BE2C (cell line): ENCODE results near the gene CDH23.

Experiments
- DNase-seq: peaks from one replicate; pipeline ENCODE4 v3.0.0-alpha.2; 2020
- H3K27me3 ChIP-seq: fragments of 250-450 bp; sonication (Bioruptor Pico); 2 replicates; pipeline ENCODE4 v1.5.1; 2020; ENCODE audit warnings: mild to moderate bottlenecking
- H3K36me3 ChIP-seq: fragments of 250-450 bp; sonication (Bioruptor Pico); 2 replicates; pipeline ENCODE4 v1.5.1; 2020; ENCODE audit warnings: mild to moderate bottlenecking
- H3K4me1 ChIP-seq: fragments of 250-450 bp; sonication (Bioruptor Pico); 2 replicates; pipeline ENCODE4 v1.5.1; 2020
- H3K4me3 ChIP-seq: 2 replicates; pipeline ENCODE4 v1.5.1; 2011; ENCODE audit warnings: low read depth, low read length
- H3K9me3 ChIP-seq: fragments of 250-450 bp; sonication (Bioruptor Pico); 2 replicates; pipeline ENCODE4 v1.5.1; 2020
- CTCF ChIP-seq: IDR thresholded peaks from 2 replicates; pipeline ENCODE4 v1.5.1; 2012; ENCODE audit warnings: mild to moderate bottlenecking, low read depth, low read length

CDH23 gene

GRCh38 chr10:71467569-71468362 is 71.0 kb downstream of the CDH23 start:
- H3K4me1 ChIP-seq, result no peaks in the 10 kb centered on the region
- no peaks in the 10 kb centered on the region for H3K27me3 ChIP-seq
- DNase-seq, result no peak

DNA sequence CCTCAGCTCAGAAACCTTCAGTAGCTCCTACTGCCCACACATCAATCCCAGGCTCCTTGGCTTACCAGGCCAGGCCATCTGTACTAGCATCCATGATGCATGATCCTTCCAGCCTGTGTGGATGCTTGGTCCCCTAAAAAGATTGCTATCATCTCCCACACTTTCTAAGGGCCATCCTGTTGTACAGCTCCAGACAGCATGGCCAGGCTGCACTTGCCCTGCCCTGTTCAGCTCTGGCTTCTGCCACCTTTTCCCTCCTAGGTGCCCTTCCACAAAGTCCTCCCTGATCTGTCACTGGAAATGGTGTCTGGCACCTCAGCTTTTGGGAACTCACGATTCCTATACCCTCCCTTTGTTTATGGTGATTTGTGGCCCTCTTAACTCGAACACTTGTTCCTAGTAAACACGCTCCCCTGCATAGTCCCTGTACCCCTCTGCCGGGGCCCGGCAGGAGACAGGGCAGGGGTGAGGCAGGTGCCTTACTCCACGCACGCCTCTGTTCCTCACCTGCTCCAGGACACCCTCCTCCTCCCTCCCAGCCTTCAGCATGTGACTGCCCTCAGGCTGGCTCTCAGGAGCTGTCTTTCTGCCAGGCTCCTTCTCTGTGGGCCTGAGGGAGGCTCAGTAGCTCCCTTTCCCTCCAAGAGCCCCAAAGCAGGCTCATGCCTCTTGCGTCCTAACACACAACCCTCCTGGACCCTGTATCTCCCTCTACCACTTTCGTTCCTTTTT is 71.8 kb downstream of the CDH23 start:
- DNase-seq, result no peak
- Histone ChIP-seq H3K4me1 (no peaks in the 10 kb centered on the region), H3K36me3 (no peaks in the 10 kb centered on the region), H3K27me3 (no peaks in the 10 kb centered on the region), H3K4me3 (no peak overlapping the region), H3K9me3 (no peaks in the 10 kb centered on the region)
- no peak for TF ChIP-seq CTCF

More at GRCh38 chr10:71467569-71468362, 71.0 kb downstream of the CDH23 start:
- no peaks in the 10 kb centered on the region for H3K9me3 ChIP-seq
- TF ChIP-seq CTCF, result no peak
- no peaks in the 10 kb centered on the region for H3K36me3 ChIP-seq
- H3K4me3 ChIP-seq, result no peak overlapping the region

GRCh38 chr10:71471006-71471405 is 74.3 kb downstream of the CDH23 start:
- DNase-seq, result no peak
- no peak for TF ChIP-seq CTCF
- H3K4me1 ChIP-seq, result peaks cover 2% of the 10 kb centered on the region; the same call in 1 of the 2 replicates
- no peaks in the 10 kb centered on the region for H3K27me3 ChIP-seq
- H3K9me3 ChIP-seq, result no peaks in the 10 kb centered on the region
- no peaks in the 10 kb centered on the region for H3K36me3 ChIP-seq
- H3K4me3 ChIP-seq, result no peak overlapping the region

GRCh38 chr10:71471957-71472365 is 75.2 kb downstream of the CDH23 start:
- DNase-seq, result no peak
- TF ChIP-seq CTCF, result no peak
- Histone ChIP-seq H3K27me3 (no peaks in the 10 kb centered on the region), H3K4me3 (no peak overlapping the region), H3K9me3 (no peaks in the 10 kb centered on the region), H3K4me1 (peaks cover 2% of the 10 kb centered on the region; the same call in 1 of the 2 replicates), H3K36me3 (no peaks in the 10 kb centered on the region)

GRCh38 chr10:71472466-71472865 is 75.7 kb downstream of the CDH23 start:
- no peaks in the 10 kb centered on the region for H3K9me3 ChIP-seq
- H3K36me3 ChIP-seq, result no peaks in the 10 kb centered on the region
- no peak for TF ChIP-seq CTCF
- DNase-seq, result no peak
- H3K27me3 ChIP-seq, result no peaks in the 10 kb centered on the region
- no peak overlapping the region for H3K4me3 ChIP-seq
- peaks cover 2% of the 10 kb centered on the region; the same call in 1 of the 2 replicates for H3K4me1 ChIP-seq

DNA sequence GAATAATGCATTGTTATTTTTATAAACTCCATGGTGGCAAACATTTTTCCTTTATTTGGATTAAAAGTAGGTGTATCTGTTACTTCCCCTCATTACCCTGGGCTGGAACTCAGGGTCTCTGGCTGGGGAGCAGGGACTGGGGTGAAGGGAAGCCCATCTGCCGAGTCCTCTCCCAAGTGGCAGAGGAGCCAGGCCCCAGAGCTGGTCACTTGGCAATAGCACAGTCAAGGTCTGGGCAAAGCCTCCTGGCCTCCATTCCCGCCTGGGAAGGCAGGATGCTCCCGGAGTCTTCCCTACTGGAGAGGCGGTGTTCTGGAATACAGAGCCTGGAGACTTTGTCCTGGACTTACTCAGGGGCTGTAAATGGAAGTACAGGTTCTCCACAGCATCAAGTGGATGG is 76.2 kb downstream of the CDH23 start:
- Histone ChIP-seq H3K27me3 (no peaks in the 10 kb centered on the region), H3K36me3 (no peaks in the 10 kb centered on the region), H3K9me3 (no peaks in the 10 kb centered on the region), H3K4me1 (peaks cover 2% of the 10 kb centered on the region; the same call in 1 of the 2 replicates), H3K4me3 (no peak overlapping the region)
- no peak for TF ChIP-seq CTCF
- DNase-seq, result no peak
